Subcutaneous adipose tissue (tissue), 4 donors: Measurements from ENCODE around the gene SULT4A1. TPM values are rescaled to one million over a fixed set of nuclear protein-coding genes. Genes with fewer than 3 reads are reported as not detected.

Experiments used
- total RNA-seq, 4 donors: library from RNA; depleted of rRNA; stranded (reverse); fragments of >200 nt; gene quantifications; one replicate each; pipeline ENCODE4 v1.1.0, GENCODE V29; 2016
- TF ChIP-seq, protein P1 (sequence below): fragments of 450-650 bp; IDR thresholded peaks from one replicate; pipeline ENCODE4 v1.5.1; 2016; ENCODE audit warnings: low read depth, mild to moderate bottlenecking, control low read depth, antibody characterized with exemption, moderate library complexity

Gene SULT4A1
- total RNA-seq, 4 donors from 2014 or later: 0.98 TPM; not detected in 3

- TF ChIP-seq, protein P1, sequence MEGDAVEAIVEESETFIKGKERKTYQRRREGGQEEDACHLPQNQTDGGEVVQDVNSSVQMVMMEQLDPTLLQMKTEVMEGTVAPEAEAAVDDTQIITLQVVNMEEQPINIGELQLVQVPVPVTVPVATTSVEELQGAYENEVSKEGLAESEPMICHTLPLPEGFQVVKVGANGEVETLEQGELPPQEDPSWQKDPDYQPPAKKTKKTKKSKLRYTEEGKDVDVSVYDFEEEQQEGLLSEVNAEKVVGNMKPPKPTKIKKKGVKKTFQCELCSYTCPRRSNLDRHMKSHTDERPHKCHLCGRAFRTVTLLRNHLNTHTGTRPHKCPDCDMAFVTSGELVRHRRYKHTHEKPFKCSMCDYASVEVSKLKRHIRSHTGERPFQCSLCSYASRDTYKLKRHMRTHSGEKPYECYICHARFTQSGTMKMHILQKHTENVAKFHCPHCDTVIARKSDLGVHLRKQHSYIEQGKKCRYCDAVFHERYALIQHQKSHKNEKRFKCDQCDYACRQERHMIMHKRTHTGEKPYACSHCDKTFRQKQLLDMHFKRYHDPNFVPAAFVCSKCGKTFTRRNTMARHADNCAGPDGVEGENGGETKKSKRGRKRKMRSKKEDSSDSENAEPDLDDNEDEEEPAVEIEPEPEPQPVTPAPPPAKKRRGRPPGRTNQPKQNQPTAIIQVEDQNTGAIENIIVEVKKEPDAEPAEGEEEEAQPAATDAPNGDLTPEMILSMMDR: no peak
Measured at GRCh38 chr22:43840851-43841250, 21.5 kb downstream of the SULT4A1 start.

- TF ChIP-seq, protein P1: no peak
Measured at GRCh38 chr22:43840431-43840830, 21.9 kb downstream of the SULT4A1 start.

GRCh38 chr22:43839781-43840180 is 22.5 kb downstream of the SULT4A1 start:
- TF ChIP-seq, protein P1: no peak

DNA sequence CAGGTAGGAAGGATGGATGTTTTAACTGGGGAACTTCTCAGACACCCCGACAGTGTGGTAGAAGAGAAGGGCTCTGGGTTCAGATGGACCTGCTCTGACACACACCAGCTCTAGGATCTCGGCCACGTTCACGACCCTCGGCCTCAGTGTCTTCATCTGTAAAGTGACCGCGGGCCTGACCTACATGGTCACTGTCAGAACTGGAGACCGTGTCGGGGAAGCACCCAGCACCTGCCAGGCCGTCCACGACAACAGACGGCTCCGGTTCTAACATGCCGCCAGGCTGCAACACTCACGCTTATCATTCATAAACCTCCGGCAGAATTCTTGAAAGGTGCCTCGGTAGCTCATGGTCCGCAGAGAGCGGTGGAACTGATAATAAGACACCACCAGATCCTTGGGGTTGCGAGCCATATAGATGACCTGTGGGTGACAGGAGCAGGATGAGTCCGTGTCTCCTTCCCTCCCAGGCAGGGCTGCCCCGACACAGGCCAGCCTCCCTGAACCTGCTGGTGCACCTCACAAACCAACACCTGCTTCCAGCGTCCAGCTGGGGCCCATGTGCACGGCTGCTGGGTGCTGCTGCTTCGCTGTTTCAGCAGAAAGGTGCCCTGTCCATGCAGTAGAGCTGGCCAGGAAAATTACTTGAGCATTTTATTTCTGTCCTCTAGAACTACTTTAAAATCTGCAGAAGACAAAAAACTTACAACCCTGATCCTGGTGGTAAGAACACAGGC is 23.6 kb downstream of the SULT4A1 start:
- TF ChIP-seq, protein P1: no peak

GRCh38 chr22:43838161-43838560 is 24.2 kb downstream of the SULT4A1 start:
- TF ChIP-seq, protein P1: no peak

GRCh38 chr22:43837666-43838065 is 24.6 kb downstream of the SULT4A1 start:
- TF ChIP-seq, protein P1: no peak

GRCh38 chr22:43835736-43836135 is 26.6 kb downstream of the SULT4A1 start:
- TF ChIP-seq, protein P1: no peak
